NCI-H2227 treated with DMSO at 0.1 percent for 48 hours (cell line): ENCODE results near the gene TOMM20.
A peak's percentile ranks its signal among the peaks of the same experiment; 100 is the strongest.

ENCODE experiments used
- DNase-seq: peaks from one replicate; lab custom pipeline; 2025; lab: John Stamatoyannopoulos, UW

The TOMM20 gene

GRCh38 chr1:235133086-235133485 is 4.4 kb upstream of the TOMM20 start:
- DNase-seq: no peak

GRCh38 chr1:235131961-235132360 is 3.3 kb upstream of the TOMM20 start:
- DNase-seq: no peak

GRCh38 chr1:235130766-235131270 is 2.2 kb upstream of the TOMM20 start:
- DNase-seq: no peak

GRCh38 chr1:235129774-235130570 is 1.3 kb upstream of the TOMM20 start:
- DNase-seq: no peak

- no peak for DNase-seq
Observed at GRCh38 chr1:235127732-235128455, 743 bp downstream of the TOMM20 start.

- DNase-seq: no peak
Observed at GRCh38 chr1:235127203-235127602, 1.4 kb downstream of the TOMM20 start.

- no peak for DNase-seq
Observed at GRCh38 chr1:235124665-235125064, 4.0 kb downstream of the TOMM20 start.

GRCh38 chr1:235124111-235124510 is 4.5 kb downstream of the TOMM20 start:
- no peak for DNase-seq

- DNase-seq: no peak
Observed at GRCh38 chr1:235122348-235122747, 6.3 kb downstream of the TOMM20 start.

- no peak for DNase-seq
Observed at GRCh38 chr1:235113183-235113917, 15.3 kb downstream of the TOMM20 start.

- no peak for DNase-seq
Observed at GRCh38 chr1:235112297-235113182, 16.1 kb downstream of the TOMM20 start.

- no peak for DNase-seq
Observed at GRCh38 chr1:235111107-235111506, 17.5 kb downstream of the TOMM20 start.

- no peak for DNase-seq
Observed at GRCh38 chr1:235108876-235109275, 19.8 kb downstream of the TOMM20 start.

- DNase-seq: no peak
Observed at GRCh38 chr1:235108185-235108593, 20.4 kb downstream of the TOMM20 start.

- DNase-seq: no peak
Observed at GRCh38 chr1:235107368-235108184, 21.1 kb downstream of the TOMM20 start.

GRCh38 chr1:235106457-235106856 is 22.2 kb downstream of the TOMM20 start:
- DNase-seq: no peak

GRCh38 chr1:235105051-235106043 is 23.3 kb downstream of the TOMM20 start:
- DNase-seq: peak; percentile 75

- DNase-seq: no peak
Observed at GRCh38 chr1:235102993-235103411, 25.6 kb downstream of the TOMM20 start.

- DNase-seq: no peak
Observed at GRCh38 chr1:235102259-235102582, 26.4 kb downstream of the TOMM20 start.
